B cell (primary cell): ENCODE data around the gene KLHL26. TPM values are rescaled to one million over a fixed set of nuclear protein-coding genes. Genes with fewer than 3 reads are reported as not detected.

Experiments
- ATAC-seq: fragments of 200-7000 bp; cut with Tn5 transposase; one replicate; pipeline ENCODE4 v1.10.0; 2021; ENCODE audit warnings: low read depth, mild to moderate bottlenecking, moderate number of reproducible peaks, moderate library complexity
- CTCF ChIA-PET: fragments of 350-600 bp; sonication (Branson Sonifier 250); formaldehyde crosslinking; loops from one replicate; lab custom pipeline; 2021; ENCODE audit warnings: antibody characterized with exemption, inconsistent platforms; lab: Charles Lee
- POLR2A ChIA-PET: fragments of 350-600 bp; sonication (Branson Sonifier 250); formaldehyde crosslinking; loops from one replicate; lab custom pipeline; 2021; ENCODE audit warnings: antibody characterized with exemption; lab: Charles Lee
- DNase-seq: peaks from one replicate; pipeline ENCODE4 v3.0.0; 2013
- H2AFZ ChIP-seq: 2 replicates; pipeline ENCODE4 v1.6.1; 2012; ENCODE audit warnings: mild to moderate bottlenecking, low read depth, low read length; ENCODE audit not compliant: insufficient read depth, poor library complexity, severe bottlenecking
- H3K27ac ChIP-seq, 2 donors: 1 replicate in 1 of 2; 2 replicates in 1 of 2; pipeline ENCODE4 v1.5.1; 2012 to 2013; ENCODE audit warnings: low read length in 2 of 2, mild to moderate bottlenecking in 2 of 2, moderate library complexity in 1 of 2
- H3K27me3 ChIP-seq, 4 experiments: fragments of 200-600 bp in 1 of 4; sonication (generic) in 1 of 4; replicated peaks in 1 of 4; 1 replicate in 2 of 4; 2 replicates in 2 of 4; pipeline versions ENCODE4 v1.6.1 to v1.7.0; 2013 to 2016; ENCODE audit warnings: low read length in 3 of 4, mild to moderate bottlenecking in 2 of 4, mixed read lengths in 1 of 4, moderate library complexity in 1 of 4; ENCODE audit not compliant: insufficient read depth in 4 of 4, control insufficient read depth in 3 of 4; ENCODE audit errors: control extremely low read depth in 1 of 4
- H3K36me3 ChIP-seq, 2 experiments: replicated peaks in 1 of 2; 1 replicate in 1 of 2; 2 replicates in 1 of 2; pipeline versions ENCODE4 v1.6.1 to v1.7.1; 2013; ENCODE audit warnings: low read length in 1 of 2; ENCODE audit not compliant: insufficient read depth in 2 of 2, control insufficient read depth in 1 of 2; ENCODE audit errors: control extremely low read depth in 1 of 2, extremely low read depth in 1 of 2
- H3K4me1 ChIP-seq, 2 donors: fragments of 200-600 bp in 1 of 2; sonication (generic) in 1 of 2; 1 replicate in 1 of 2; 2 replicates in 1 of 2; pipeline versions ENCODE4 v1.5.1 to v1.6.1; 2013 to 2017; ENCODE audit warnings: low read length in 2 of 2; ENCODE audit not compliant: control insufficient read depth in 2 of 2, insufficient read depth in 2 of 2
- H3K4me2 ChIP-seq: replicated peaks from 2 replicates; pipeline ENCODE3; 2012; ENCODE audit warnings: mild to moderate bottlenecking, low read depth, low read length; ENCODE audit not compliant: poor library complexity, severe bottlenecking
- H3K4me3 ChIP-seq, 5 experiments: fragments of 200-600 bp in 1 of 5; sonication (generic) in 1 of 5; 1 replicate in 3 of 5; 2 replicates in 2 of 5; pipeline versions ENCODE4 v1.5.1 to v1.7.0; 2011 to 2016; ENCODE audit warnings: low read length in 4 of 5, mild to moderate bottlenecking in 4 of 5, low read depth in 2 of 5, control low read depth in 1 of 5, moderate library complexity in 1 of 5; ENCODE audit not compliant: insufficient read depth in 1 of 5; ENCODE audit errors: control extremely low read depth in 1 of 5, extremely low read depth in 1 of 5
- H3K79me2 ChIP-seq: fragments of 200-600 bp; sonication (generic); one replicate; pipeline ENCODE4 v1.6.0; 2016; ENCODE audit warnings: low read length; ENCODE audit not compliant: control insufficient read depth, insufficient read depth
- H3K9ac ChIP-seq: fragments of 200-600 bp; sonication (generic); 2 replicates; pipeline ENCODE4 v1.6.1; 2017; ENCODE audit warnings: mild to moderate bottlenecking, low read length, moderate library complexity
- H3K9me3 ChIP-seq, 3 donors: one replicate each; pipeline versions ENCODE4 v1.6.1 to v1.7.1; 2013; ENCODE audit warnings: low read length in 2 of 3; ENCODE audit not compliant: control insufficient read depth in 2 of 3, insufficient read depth in 1 of 3; ENCODE audit errors: control extremely low read depth in 1 of 3
- H4K20me1 ChIP-seq: 2 replicates; pipeline ENCODE4 v1.6.0; 2012; ENCODE audit warnings: mild to moderate bottlenecking, low read length; ENCODE audit not compliant: insufficient read depth, control insufficient read depth, poor library complexity, severe bottlenecking
- H3K27ac Mint-ChIP-seq: one replicate; pipeline ENCODE4 v1.8.0; 2021; ENCODE audit warnings: mixed read lengths
- H3K27me3 Mint-ChIP-seq: one replicate; pipeline ENCODE4 v1.8.0; 2021; ENCODE audit warnings: mixed read lengths
- H3K4me1 Mint-ChIP-seq: one replicate; pipeline ENCODE4 v1.8.0; 2021; ENCODE audit warnings: mixed read lengths
- H3K4me3 Mint-ChIP-seq: one replicate; pipeline ENCODE4 v1.8.0; 2021; ENCODE audit warnings: mixed read lengths
- H3K9me3 Mint-ChIP-seq: one replicate; pipeline ENCODE4 v1.8.0; 2022; ENCODE audit warnings: mixed read lengths; ENCODE audit not compliant: insufficient read depth
- CTCF ChIP-seq: fragments of 200-600 bp; IDR thresholded peaks from one replicate; pipeline ENCODE4 v1.8.0; 2022; ENCODE audit warnings: antibody characterized with exemption, mild to moderate bottlenecking
- EZH2 ChIP-seq: IDR thresholded peaks from 2 replicates; pipeline ENCODE4 v1.6.1; 2012; ENCODE audit warnings: borderline replicate concordance, low read depth, mild to moderate bottlenecking, moderate library complexity, low read length; ENCODE audit not compliant: insufficient read depth, poor library complexity, severe bottlenecking
- WGBS: methylation state at CpG from one replicate; pipeline ENCODE4 v1.1.5; 2013; ENCODE audit warnings: missing lambda C conversion rate; ENCODE audit not compliant: insufficient coverage; 5-methylcytosine and 5-hydroxymethylcytosine counted together
- intact Hi-C: fragments of 100-400 bp; cut with micrococcal nuclease; formaldehyde crosslinking; loops from one replicate; pipeline ENCODE4 v1.10.0; 2022
- polyA plus RNA-seq: library from polyadenylated mRNA; depleted of rRNA; stranded (reverse); fragments of >200 nt; gene quantifications from 2 replicates; pipeline ENCODE4 v1.2.3, GENCODE V29; 2012
- total RNA-seq, 2 donors: library from RNA; stranded (reverse); fragments of 120-200 nt in 1 of 2; gene quantifications; 1 replicate in 1 of 2; 2 replicates in 1 of 2; pipeline versions ENCODE4 v1.2.3 to v1.2.4, GENCODE V29; 2013 to 2022

KLHL26 gene
- total and polyA plus RNA-seq, 2 donors (not counting 1 experiment from before 2014, with no cell fraction given), result 5.0 to 14.6 TPM

- peak overlapping the region; percentile 41 for H3K4me2 ChIP-seq
- no peak overlapping the region for H3K4me3 Mint-ChIP-seq
Measured at GRCh38 chr19:18644196-18645034, 7.6 kb downstream of the KLHL26 start.

DNA sequence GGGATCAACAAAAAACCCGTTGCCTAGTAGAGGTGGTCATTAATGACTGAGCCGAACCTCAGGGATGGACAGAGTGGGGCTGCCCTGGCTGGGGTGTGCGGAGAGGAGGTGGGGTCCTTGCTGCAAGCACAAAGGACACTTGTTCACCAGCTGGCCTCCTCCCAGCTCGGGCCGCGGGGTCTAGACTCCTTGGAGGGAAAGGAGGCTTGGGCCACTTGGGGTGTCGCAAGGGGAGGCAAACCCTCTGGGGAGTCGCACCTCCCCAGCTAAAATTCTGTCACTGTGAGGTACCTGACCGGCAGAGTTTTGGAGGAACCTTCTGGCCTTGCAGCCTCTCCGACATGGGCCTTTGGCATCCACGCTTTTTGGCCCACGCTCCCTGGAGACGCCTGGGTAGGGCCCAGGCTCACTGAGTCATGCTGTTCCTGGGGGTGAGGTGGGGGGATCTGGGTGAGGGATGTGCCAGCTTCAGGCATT lies 8.2 kb downstream of the KLHL26 start:
- Mint-ChIP-seq H3K4me3 (no peak overlapping the region), H3K27me3 (no peaks in the 10 kb centered on the region), H3K4me1 (peaks cover 33% of the 10 kb centered on the region), H3K9me3 (no peaks in the 10 kb centered on the region), H3K27ac (no peak overlapping the region)
- ChIA-PET CTCF (interaction anchor here (0.9 to 1.3 kb wide), 2 partner anchors 53 to 202 kb away, joined by 3 to 5 read pairs; no protein-coding TSS in a partner anchor), POLR2A (interaction anchor here (0.6 kb wide), 1 partner anchor 677 kb away, joined by 4 read pairs; no protein-coding TSS in a partner anchor)
- Histone ChIP-seq H3K27me3 (no peaks in the 10 kb centered on the region), H3K4me2 (peak overlapping the region; percentile 41), H2AFZ (no peak overlapping the region), H3K9me3 (no peaks in the 10 kb centered on the region), H3K27ac (no peak overlapping the region), H3K36me3 (no peaks in the 10 kb centered on the region), H3K9ac (no peak overlapping the region), H3K4me3 (no peak overlapping the region), H3K4me1 (peaks cover 29 to 30% of the 10 kb centered on the region in 2 donors), H3K79me2 (peaks cover 59% of the 10 kb centered on the region), H4K20me1 (peaks cover 60% of the 10 kb centered on the region)
- no peak for ATAC-seq
- intact Hi-C loops, result no loop called here
- 80% methylated on average over 13 of the region's 13 CpGs for WGBS
- no peak for TF ChIP-seq EZH2
- TF ChIP-seq CTCF, result no peak
- no peak for DNase-seq

More at GRCh38 chr19:18644196-18645034, 7.6 kb downstream of the KLHL26 start:
- ChIA-PET CTCF (interaction anchor here (0.9 to 1.3 kb wide), 2 partner anchors 53 to 203 kb away, joined by 3 to 5 read pairs; no protein-coding TSS in a partner anchor), POLR2A (no interaction called here)
- no peak overlapping the region for H2AFZ ChIP-seq
- H3K9me3 ChIP-seq, result no peaks in the 10 kb centered on the region
- WGBS, result 11% methylated on average over 4 of the region's 15 CpGs
- peaks cover 59% of the 10 kb centered on the region for H3K79me2 ChIP-seq
- no peaks in the 10 kb centered on the region for H3K27me3 ChIP-seq
- ATAC-seq (peak; percentile 62), DNase-seq (peak; percentile 59)
- peaks cover 59% of the 10 kb centered on the region for H4K20me1 ChIP-seq
- Mint-ChIP-seq H3K27me3 (no peaks in the 10 kb centered on the region), H3K27ac (no peak overlapping the region), H3K9me3 (no peaks in the 10 kb centered on the region), H3K4me1 (peaks cover 27% of the 10 kb centered on the region)
- H3K4me3 ChIP-seq, result no peak overlapping the region
- intact Hi-C loops, result no loop called here
- peaks cover 23 to 24% of the 10 kb centered on the region in 2 donors for H3K4me1 ChIP-seq
- H3K9ac ChIP-seq, result no peak overlapping the region
- H3K36me3 ChIP-seq, result no peaks in the 10 kb centered on the region
- no peak for TF ChIP-seq EZH2
- H3K27ac ChIP-seq, result no peak overlapping the region
